Activated CD4-positive, alpha-beta memory T cell treated with anti-CD3 and anti-CD28 coated beads for 36 hours (primary cell): Measurements from ENCODE around the gene LIMA1. TPM values are rescaled to one million over a fixed set of nuclear protein-coding genes. Genes with fewer than 3 reads are reported as not detected.
A peak's percentile ranks its signal among the peaks of the same experiment; 100 is the strongest.

Source experiments
- CTCF ChIA-PET: fragments of 350-600 bp; sonication (Branson Sonifier 250); formaldehyde crosslinking; loops from one replicate; lab custom pipeline; 2021; ENCODE audit warnings: antibody characterized with exemption, inconsistent platforms; lab: Charles Lee
- POLR2A ChIA-PET: fragments of 350-600 bp; sonication (Branson Sonifier 250); formaldehyde crosslinking; loops from one replicate; lab custom pipeline; 2021; ENCODE audit warnings: antibody characterized with exemption; lab: Charles Lee
- DNase-seq: peaks from one replicate; pipeline ENCODE4 v3.0.0-alpha.2; 2020
- H3K27ac Mint-ChIP-seq: one replicate; pipeline ENCODE4 v1.8.0; 2021; ENCODE audit warnings: mixed read lengths
- H3K27me3 Mint-ChIP-seq: one replicate; pipeline ENCODE4 v1.8.0; 2021; ENCODE audit warnings: mixed read lengths
- H3K36me3 Mint-ChIP-seq: one replicate; pipeline ENCODE4 v1.8.0; 2021; ENCODE audit warnings: mixed read lengths
- H3K4me1 Mint-ChIP-seq: one replicate; pipeline ENCODE4 v1.8.0; 2021; ENCODE audit warnings: low read depth, mixed read lengths
- H3K4me3 Mint-ChIP-seq: one replicate; pipeline ENCODE4 v1.8.0; 2021; ENCODE audit warnings: mild to moderate bottlenecking, mixed read lengths
- H3K9me3 Mint-ChIP-seq: one replicate; pipeline ENCODE4 v1.8.0; 2021; ENCODE audit warnings: mixed read lengths
- intact Hi-C: fragments of 100-400 bp; cut with micrococcal nuclease; formaldehyde crosslinking; loops from one replicate; pipeline ENCODE4 v1.15.1; 2023
- total RNA-seq, 2 experiments: library from RNA; stranded (reverse); gene quantifications; one replicate each; pipeline ENCODE4 v1.2.3, GENCODE V29; 2021

The LIMA1 gene
- total RNA-seq, 2 experiments from 2014 or later, result 115 to 117 TPM

- H3K4me1 Mint-ChIP-seq, result peaks cover 62% of the 10 kb centered on the region
- no peaks in the 10 kb centered on the region for H3K27me3 Mint-ChIP-seq
- peak overlapping the region; percentile 55 for H3K27ac Mint-ChIP-seq
- no peak for DNase-seq
- ChIA-PET CTCF (interaction anchor here (0.7 to 2.7 kb wide), 4 partner anchors 22 to 58 kb away, joined by 3 to 20 read pairs (median 3); no protein-coding TSS in a partner anchor), POLR2A (interaction anchor here (0.6 to 2.3 kb wide), 6 partner anchors 10 to 73 kb away, joined by 3 to 31 read pairs (median 4); partner anchors contain the start of gene LIMA1)
- H3K4me3 Mint-ChIP-seq, result no peak overlapping the region
- intact Hi-C loops, result loop anchor here (2.0 kb wide), 1 partner anchor 36 kb away; the partner anchor contains the start of gene LIMA1
- peaks cover 12% of the 10 kb centered on the region for H3K36me3 Mint-ChIP-seq
- no peaks in the 10 kb centered on the region for H3K9me3 Mint-ChIP-seq
These were observed 37.0 kb downstream of the LIMA1 start for GRCh38 chr12:50246197-50246865.

DNA sequence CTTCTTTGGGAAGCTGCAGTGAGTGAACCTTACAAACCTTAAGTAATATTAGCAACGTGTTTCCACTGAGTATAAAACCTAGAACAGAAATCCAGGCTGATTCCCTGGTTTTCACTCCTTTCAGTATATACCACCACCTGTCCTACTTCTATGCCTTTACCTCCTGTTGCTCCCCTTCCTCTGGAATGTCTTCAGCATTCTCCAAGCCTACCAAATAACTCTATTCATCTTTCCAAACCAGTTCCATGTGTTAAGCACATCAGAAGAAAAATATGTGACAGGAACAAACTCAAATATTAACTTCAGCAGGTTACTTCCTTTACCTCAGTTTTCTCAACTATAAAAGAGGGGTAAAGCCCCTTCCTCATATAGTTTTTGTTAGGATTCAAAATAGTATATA lies 39.8 kb downstream of the LIMA1 start:
- ChIA-PET CTCF (interaction anchor here (0.9 to 1.0 kb wide), 2 partner anchors 71 to 111 kb away, joined by 3 read pairs; no protein-coding TSS in a partner anchor), POLR2A (interaction anchor here (1.4 to 3.0 kb wide), 3 partner anchors 20 to 57 kb away, joined by 4 to 11 read pairs (median 8); no protein-coding TSS in a partner anchor)
- no peak overlapping the region for H3K27ac Mint-ChIP-seq
- H3K4me1 Mint-ChIP-seq, result peaks cover 40% of the 10 kb centered on the region
- intact Hi-C loops, result no loop called here
- peaks cover 12% of the 10 kb centered on the region for H3K36me3 Mint-ChIP-seq
- no peaks in the 10 kb centered on the region for H3K9me3 Mint-ChIP-seq
- H3K27me3 Mint-ChIP-seq, result no peaks in the 10 kb centered on the region
- no peak overlapping the region for H3K4me3 Mint-ChIP-seq
- DNase-seq, result no peak

DNA sequence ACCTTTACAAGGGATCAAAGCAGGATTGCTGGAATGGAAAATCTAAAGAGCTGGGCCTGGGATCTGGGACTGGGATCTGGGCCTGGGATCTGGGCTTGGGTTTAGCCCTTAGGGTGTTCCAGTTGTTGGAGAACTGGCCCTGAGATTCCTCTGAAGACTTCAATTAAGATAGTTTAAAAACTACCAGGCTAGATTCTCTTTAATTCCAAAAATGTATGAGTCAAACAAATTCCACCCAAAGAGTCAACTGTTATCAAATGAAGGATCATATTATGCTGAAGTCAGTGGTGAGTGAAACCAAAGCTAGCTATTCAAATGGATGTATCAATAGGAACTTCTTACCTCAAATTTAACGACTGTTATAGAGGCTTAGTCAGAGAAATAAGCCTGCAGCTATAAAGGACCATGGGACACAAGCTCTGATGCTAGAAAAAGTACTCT lies 40.5 kb downstream of the LIMA1 start:
- H3K4me3 Mint-ChIP-seq, result no peak overlapping the region
- peaks cover 36% of the 10 kb centered on the region for H3K4me1 Mint-ChIP-seq
- no peaks in the 10 kb centered on the region for H3K27me3 Mint-ChIP-seq
- intact Hi-C loops, result no loop called here
- H3K27ac Mint-ChIP-seq, result no peak overlapping the region
- CTCF ChIA-PET, result interaction anchor here (0.6 to 0.9 kb wide), 3 partner anchors 72 to 288 kb away, joined by 3 to 4 read pairs (median 3); no protein-coding TSS in a partner anchor
- H3K36me3 Mint-ChIP-seq, result peaks cover 10% of the 10 kb centered on the region
- DNase-seq, result no peak
- H3K9me3 Mint-ChIP-seq, result no peaks in the 10 kb centered on the region
- POLR2A ChIA-PET, result interaction anchor here (0.9 to 3.0 kb wide), 5 partner anchors 12 to 56 kb away, joined by 3 to 11 read pairs (median 7); no protein-coding TSS in a partner anchor

GRCh38 chr12:50241178-50241577 lies 42.1 kb downstream of the LIMA1 start:
- Mint-ChIP-seq H3K4me1 (peaks cover 24% of the 10 kb centered on the region), H3K9me3 (no peaks in the 10 kb centered on the region), H3K27ac (no peak overlapping the region), H3K36me3 (peaks cover 4% of the 10 kb centered on the region), H3K4me3 (no peak overlapping the region), H3K27me3 (no peaks in the 10 kb centered on the region)
- ChIA-PET POLR2A (no interaction called here), CTCF (no interaction called here)
- intact Hi-C loops, result no loop called here
- no peak for DNase-seq

- no peaks in the 10 kb centered on the region for H3K27me3 Mint-ChIP-seq
- no peak overlapping the region for H3K4me3 Mint-ChIP-seq
- DNase-seq, result no peak
- CTCF ChIA-PET, result no interaction called here
- no peak overlapping the region for H3K27ac Mint-ChIP-seq
- no peaks in the 10 kb centered on the region for H3K9me3 Mint-ChIP-seq
- POLR2A ChIA-PET, result no interaction called here
- intact Hi-C loops, result no loop called here
- peaks cover 4% of the 10 kb centered on the region for H3K36me3 Mint-ChIP-seq
- peaks cover 22% of the 10 kb centered on the region for H3K4me1 Mint-ChIP-seq
These were observed 42.6 kb downstream of the LIMA1 start for GRCh38 chr12:50240792-50241114.

DNA sequence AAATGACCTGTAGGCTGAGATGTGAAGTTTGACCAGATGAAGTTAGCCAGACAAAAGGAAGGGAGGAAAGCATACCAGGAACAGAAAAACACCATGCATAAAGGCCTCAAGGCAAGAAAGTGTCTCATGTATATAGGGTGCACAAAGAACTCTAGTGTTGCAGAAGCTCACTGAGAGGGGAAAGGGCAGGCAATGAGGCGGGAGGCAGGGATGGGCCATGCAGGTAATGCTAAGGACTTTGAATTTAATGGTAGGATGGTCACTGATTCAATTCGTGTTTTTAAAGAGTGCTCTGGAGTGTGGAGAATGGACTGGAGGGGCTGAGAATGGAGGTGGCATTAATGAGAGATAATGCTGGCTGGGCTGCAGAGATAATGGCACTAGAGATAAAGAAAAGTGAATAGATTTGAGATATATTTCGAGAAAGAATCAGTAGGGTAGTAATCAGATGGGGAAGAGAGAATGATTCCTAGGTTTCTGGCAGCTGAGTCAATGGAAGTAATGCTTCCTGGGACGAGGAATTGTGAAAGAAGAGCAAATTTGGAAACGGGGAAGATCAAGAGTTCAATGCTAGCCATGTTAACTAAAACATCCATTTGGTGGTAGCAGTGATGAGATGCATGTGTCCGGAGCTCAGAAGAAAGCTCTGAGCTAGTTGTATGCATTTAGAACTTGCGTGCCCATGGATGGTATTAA lies 43.1 kb downstream of the LIMA1 start:
- intact Hi-C loops, result no loop called here

DNA sequence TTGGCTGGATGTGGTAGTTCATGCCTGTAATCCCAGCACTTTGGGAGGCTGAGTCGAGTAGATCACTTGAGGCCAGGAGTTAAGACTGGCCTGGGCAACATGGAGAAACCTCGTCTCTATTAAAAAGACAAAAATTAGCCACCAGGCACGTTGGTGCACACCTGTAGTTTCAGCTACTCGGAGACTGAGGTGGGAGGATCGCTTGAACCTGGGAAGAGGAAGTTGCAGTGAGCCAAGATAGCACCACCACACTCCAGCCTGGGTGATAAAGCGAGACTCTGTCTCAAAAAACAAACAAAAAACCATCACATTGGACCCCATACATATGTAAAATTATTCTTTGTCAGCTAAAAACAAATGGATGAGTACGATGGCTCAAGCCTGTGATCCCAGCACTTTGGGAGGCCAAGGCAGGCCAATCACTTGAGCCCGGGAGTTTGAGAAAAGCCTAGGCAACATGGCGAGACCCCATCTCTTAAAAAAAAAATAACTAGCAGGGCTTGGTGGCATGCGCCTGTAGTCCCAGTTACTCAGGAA lies 43.9 kb downstream of the LIMA1 start:
- Mint-ChIP-seq H3K4me3 (no peak overlapping the region), H3K27me3 (no peaks in the 10 kb centered on the region)

More for the DNA sequence above, 43.1 kb downstream of the LIMA1 start:
- no peaks in the 10 kb centered on the region for H3K27me3 Mint-ChIP-seq
- H3K4me1 Mint-ChIP-seq, result peaks cover 19% of the 10 kb centered on the region
- no peak for DNase-seq
- POLR2A ChIA-PET, result interaction anchor here (0.7 kb wide), 1 partner anchor 18 kb away, joined by 3 read pairs; no protein-coding TSS in a partner anchor
- peaks cover 4% of the 10 kb centered on the region for H3K36me3 Mint-ChIP-seq
- H3K27ac Mint-ChIP-seq, result no peak overlapping the region
- no peak overlapping the region for H3K4me3 Mint-ChIP-seq
- CTCF ChIA-PET, result no interaction called here
- H3K9me3 Mint-ChIP-seq, result no peaks in the 10 kb centered on the region

DNA sequence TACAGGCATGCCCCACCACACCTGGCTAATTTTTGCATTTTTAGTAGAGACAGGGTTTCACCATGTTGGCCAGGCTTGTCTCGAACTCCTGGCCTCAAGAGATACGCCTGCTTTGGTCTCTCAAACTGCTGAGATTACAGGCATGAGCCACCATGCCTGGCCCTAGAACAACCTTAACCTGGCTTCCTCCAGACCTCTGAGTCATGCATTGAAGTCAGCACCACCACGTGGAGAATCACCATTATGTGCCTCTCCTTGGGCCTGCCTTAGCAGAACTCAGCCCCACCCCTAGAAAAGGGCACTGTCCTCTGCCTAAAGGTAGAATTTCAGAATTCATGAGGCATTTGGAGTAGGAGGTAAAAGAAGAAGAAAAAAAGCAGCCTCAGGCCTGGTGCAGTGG lies 49.0 kb downstream of the LIMA1 start:
- Mint-ChIP-seq H3K27me3 (no peaks in the 10 kb centered on the region), H3K36me3 (no peaks in the 10 kb centered on the region), H3K27ac (no peak overlapping the region), H3K4me1 (peaks cover 6% of the 10 kb centered on the region), H3K4me3 (no peak overlapping the region), H3K9me3 (no peaks in the 10 kb centered on the region)
- intact Hi-C loops, result no loop called here
- ChIA-PET CTCF (no interaction called here), POLR2A (no interaction called here)
- peak; percentile 56 for DNase-seq

More for the DNA sequence above, 43.9 kb downstream of the LIMA1 start:
- H3K36me3 Mint-ChIP-seq, result no peaks in the 10 kb centered on the region
- intact Hi-C loops, result no loop called here
- CTCF ChIA-PET, result no interaction called here
- H3K9me3 Mint-ChIP-seq, result no peaks in the 10 kb centered on the region
- no peak overlapping the region for H3K27ac Mint-ChIP-seq
- POLR2A ChIA-PET, result interaction anchor here (0.7 kb wide), 1 partner anchor 17 kb away, joined by 3 read pairs; no protein-coding TSS in a partner anchor
- peaks cover 16% of the 10 kb centered on the region for H3K4me1 Mint-ChIP-seq
- no peak for DNase-seq

- intact Hi-C loops, result no loop called here
- DNase-seq, result no peak
- no peak overlapping the region for H3K27ac Mint-ChIP-seq
- ChIA-PET CTCF (interaction anchor here (0.9 to 1.2 kb wide), 2 partner anchors 10 to 57 kb away, joined by 3 read pairs; no protein-coding TSS in a partner anchor), POLR2A (no interaction called here)
- no peaks in the 10 kb centered on the region for H3K36me3 Mint-ChIP-seq
- H3K9me3 Mint-ChIP-seq, result no peaks in the 10 kb centered on the region
- no peaks in the 10 kb centered on the region for H3K27me3 Mint-ChIP-seq
- H3K4me3 Mint-ChIP-seq, result no peak overlapping the region
- peaks cover 6% of the 10 kb centered on the region for H3K4me1 Mint-ChIP-seq
These were observed 50.5 kb downstream of the LIMA1 start for GRCh38 chr12:50232771-50233209.

DNA sequence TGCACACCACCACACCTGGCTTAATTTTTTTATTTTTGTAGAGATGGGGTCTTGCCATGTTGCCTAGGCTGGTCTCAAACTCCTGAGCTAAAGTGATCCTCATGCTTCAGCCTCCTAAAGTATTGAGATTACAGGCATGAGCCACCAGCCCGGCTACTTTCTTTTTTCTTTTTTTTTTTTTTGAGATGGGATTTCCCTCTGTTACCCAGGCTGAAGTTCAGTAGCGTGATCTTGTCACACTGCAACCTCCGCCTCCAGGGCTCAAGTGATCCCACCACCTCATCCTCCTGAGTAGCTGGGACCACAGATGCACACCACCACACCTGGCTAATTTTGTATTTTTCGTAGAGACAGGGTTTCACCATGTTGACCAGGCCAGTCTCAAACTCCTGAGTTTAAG lies 51.1 kb downstream of the LIMA1 start:
- Mint-ChIP-seq H3K36me3 (no peaks in the 10 kb centered on the region), H3K4me1 (peaks cover 6% of the 10 kb centered on the region), H3K27me3 (no peaks in the 10 kb centered on the region), H3K27ac (no peak overlapping the region), H3K4me3 (no peak overlapping the region), H3K9me3 (no peaks in the 10 kb centered on the region)
- intact Hi-C loops, result no loop called here
- DNase-seq, result no peak
- POLR2A ChIA-PET, result no interaction called here
- CTCF ChIA-PET, result no interaction called here

DNA sequence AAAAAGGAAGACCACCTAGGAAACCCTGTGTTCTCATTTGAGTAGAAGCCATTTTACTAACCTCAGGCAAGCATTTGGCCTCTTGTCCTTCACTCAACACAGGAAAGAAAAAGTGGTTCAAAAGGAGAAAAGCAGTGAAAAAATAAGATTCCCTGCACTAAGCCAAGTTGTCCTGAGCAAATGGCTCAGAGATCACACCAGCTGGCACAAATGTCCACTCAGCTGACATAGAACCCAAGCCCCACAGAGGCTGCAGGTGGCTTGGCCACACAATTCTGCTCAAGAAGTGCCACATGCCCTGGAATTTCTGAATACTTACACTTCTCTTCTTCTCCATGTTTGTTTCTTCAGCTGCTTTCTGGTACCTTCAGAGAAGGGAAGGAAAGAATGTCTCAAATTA lies 52.0 kb downstream of the LIMA1 start:
- Mint-ChIP-seq H3K4me1 (peaks cover 6% of the 10 kb centered on the region), H3K9me3 (no peaks in the 10 kb centered on the region), H3K36me3 (no peaks in the 10 kb centered on the region), H3K4me3 (no peak overlapping the region), H3K27me3 (no peaks in the 10 kb centered on the region), H3K27ac (no peak overlapping the region)
- DNase-seq, result no peak
- intact Hi-C loops, result no loop called here
- ChIA-PET POLR2A (interaction anchor here (1.3 kb wide), 1 partner anchor 11 kb away, joined by 3 read pairs; no protein-coding TSS in a partner anchor), CTCF (no interaction called here)

GRCh38 chr12:50230217-50230616 lies 53.1 kb downstream of the LIMA1 start:
- POLR2A ChIA-PET, result interaction anchor here (1.3 kb wide), 1 partner anchor 12 kb away, joined by 3 read pairs; no protein-coding TSS in a partner anchor
- no peaks in the 10 kb centered on the region for H3K36me3 Mint-ChIP-seq
- CTCF ChIA-PET, result no interaction called here

More at GRCh38 chr12:50230217-50230616, 53.1 kb downstream of the LIMA1 start:
- Mint-ChIP-seq H3K27ac (no peak overlapping the region), H3K4me3 (no peak overlapping the region), H3K9me3 (no peaks in the 10 kb centered on the region), H3K27me3 (no peaks in the 10 kb centered on the region), H3K4me1 (peaks cover 9% of the 10 kb centered on the region)
- intact Hi-C loops, result no loop called here
- no peak for DNase-seq
